Measurements from ENCODE around the gene MINDY1.

DNA sequence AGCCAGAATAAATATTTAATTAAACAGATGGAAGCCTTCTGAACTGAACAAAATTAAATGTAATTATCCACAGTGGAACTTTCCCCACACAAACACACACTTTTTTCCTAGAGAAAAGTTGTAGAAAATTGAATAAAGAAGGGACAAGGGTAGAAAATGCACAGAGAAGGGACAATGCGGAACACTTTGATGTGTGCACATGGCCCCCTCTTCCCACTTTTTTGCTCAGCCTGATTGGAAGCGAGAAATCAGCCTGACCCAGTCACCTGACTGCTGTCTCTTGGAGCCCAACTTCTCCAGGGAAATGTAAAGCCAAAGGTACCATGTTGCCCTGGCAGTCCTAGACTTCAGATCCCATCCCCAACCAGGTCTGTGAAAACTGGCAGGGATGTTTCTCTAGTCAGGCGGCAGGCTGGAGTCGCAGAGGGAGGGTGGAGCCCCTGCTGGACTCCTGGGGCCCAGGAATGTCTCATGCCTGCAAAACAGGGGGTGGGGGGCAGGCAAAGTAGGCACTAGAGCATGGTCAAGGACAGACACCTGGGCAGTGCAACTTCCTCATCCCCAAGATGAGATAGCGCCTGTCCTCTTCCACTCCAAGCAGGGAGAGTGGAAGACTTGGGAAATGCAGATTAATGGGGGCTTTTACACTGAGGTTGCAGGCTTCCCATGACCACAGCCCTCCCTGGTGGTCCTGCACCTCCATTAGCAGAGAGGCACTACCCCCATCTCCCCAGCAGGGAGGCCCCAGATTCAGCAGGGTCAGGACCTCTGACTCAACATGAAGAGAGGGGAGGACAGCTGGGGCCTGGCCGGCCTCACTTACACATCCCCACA is 34.9 kb downstream of the MINDY1 start:
- TF ChIP-seq TAF1 (IDR thresholded peaks at IDR 0.05; ENCODE audit: borderline replicate concordance, low read depth, low read length) (no peak), POLR2A (IDR thresholded peaks at IDR 0.05; ENCODE audit: low read depth, low read length) (no peak)

All from GM12892 (cell line).